DMS79 treated with DMSO at 0.1 percent for 48 hours (cell line): Measurements from ENCODE around the gene CATSPER3.
"Not testable (repeated sequence)": the region's sequence is repeated elsewhere in the genome, so short reads cannot be mapped to it uniquely, and the experiment has no call there.

Experiments used
- DNase-seq: peaks from one replicate; lab custom pipeline; 2025; lab: John Stamatoyannopoulos, UW

CATSPER3 gene

GRCh38 chr5:134975078-134975715 is 7.5 kb downstream of the CATSPER3 start:
- no peak for DNase-seq

- no peak for DNase-seq
These were observed 8.1 kb downstream of the CATSPER3 start for GRCh38 chr5:134975843-134976242.

GRCh38 chr5:134976841-134977240 is 9.1 kb downstream of the CATSPER3 start:
- DNase-seq, result no peak

- no peak for DNase-seq
These were observed 11.7 kb downstream of the CATSPER3 start for GRCh38 chr5:134979416-134979815.

- DNase-seq, result no peak
These were observed 14.5 kb downstream of the CATSPER3 start for GRCh38 chr5:134982230-134982629.

GRCh38 chr5:134989266-134989830 is 21.6 kb downstream of the CATSPER3 start:
- DNase-seq, result no peak

- DNase-seq, result not testable (repeated sequence)
These were observed 22.5 kb downstream of the CATSPER3 start for GRCh38 chr5:134990183-134990582.

GRCh38 chr5:134992148-134992547 is 24.4 kb downstream of the CATSPER3 start:
- no peak for DNase-seq

GRCh38 chr5:134993161-134993560 is 25.5 kb downstream of the CATSPER3 start:
- no peak for DNase-seq

- DNase-seq, result no peak
These were observed 27.0 kb downstream of the CATSPER3 start for GRCh38 chr5:134994560-134995156.

GRCh38 chr5:134995850-134996402 is 28.2 kb downstream of the CATSPER3 start:
- DNase-seq, result no peak

- DNase-seq, result no peak
These were observed 29.3 kb downstream of the CATSPER3 start for GRCh38 chr5:134997015-134997414.

- DNase-seq, result not testable (repeated sequence)
These were observed 30.4 kb downstream of the CATSPER3 start for GRCh38 chr5:134998068-134998467.

GRCh38 chr5:135004376-135004775 is 36.7 kb downstream of the CATSPER3 start:
- DNase-seq, result no peak

GRCh38 chr5:135005076-135005475 is 37.4 kb downstream of the CATSPER3 start:
- DNase-seq, result no peak

GRCh38 chr5:135007305-135007704 is 39.6 kb downstream of the CATSPER3 start:
- no peak for DNase-seq

GRCh38 chr5:135007749-135008363 is 40.1 kb downstream of the CATSPER3 start:
- DNase-seq, result no peak

- no peak for DNase-seq
These were observed 40.8 kb downstream of the CATSPER3 start for GRCh38 chr5:135008556-135008955.

GRCh38 chr5:135008981-135009735 is 41.5 kb downstream of the CATSPER3 start:
- peak; percentile 11 for DNase-seq

- DNase-seq, result no peak
These were observed 42.2 kb downstream of the CATSPER3 start for GRCh38 chr5:135009736-135010501.
